ENCODE data around the gene C2CD4C.

- TF ChIP-seq CTCF (conservative IDR thresholded peaks at IDR 0.05; ENCODE audit: low read depth, low read length) (no peak), EZH2 (IDR thresholded peaks at IDR 0.05; ENCODE audit: low read length, unreplicated experiment) (no peak), EZH2phosphoT487 (IDR thresholded peaks at IDR 0.05; ENCODE audit: borderline replicate concordance, low read length) (no peak)
These were observed 30.4 kb upstream of the C2CD4C start for GRCh38 chr19:439167-439900.
